H1 (cell line): Measurements from ENCODE around the gene SLC25A26. TPM values are rescaled to one million over a fixed set of nuclear protein-coding genes. Genes with fewer than 3 reads are reported as not detected.

Source experiments
- CTCF ChIA-PET: fragments of 300-600 bp; sonication (Branson Sonifier 250); formaldehyde crosslinking; loops from one replicate; lab custom pipeline; 2021; ENCODE audit not compliant: partially characterized antibody; lab: Charles Lee
- POLR2A ChIA-PET: fragments of 300-600 bp; sonication (Branson Sonifier 250); formaldehyde crosslinking; loops from one replicate; lab custom pipeline; 2021; ENCODE audit warnings: inconsistent platforms; ENCODE audit not compliant: partially characterized antibody; lab: Charles Lee
- DNase-seq, 2 experiments: peaks; one replicate each; pipeline versions ENCODE4 v3.0.0 to v3.0.0-alpha.2; 2010 to 2022; ENCODE audit warnings: low spot score in 2 of 2, low read depth in 1 of 2, mixed read lengths in 1 of 2
- FAIRE-seq: peaks from 2 replicates; lab custom pipeline; 2011; peaks lifted over from hg19 to GRCh38; lab: Jason Lieb, UNC
- H2AFZ ChIP-seq: 2 replicates; pipeline ENCODE4 v1.8.1; 2012; ENCODE audit warnings: low read length, inconsistent platforms
- H2AK5ac ChIP-seq: 2 replicates; pipeline ENCODE4 v1.6.1; 2013; ENCODE audit warnings: low read depth, low read length
- H2BK120ac ChIP-seq: replicated peaks from 2 replicates; pipeline ENCODE3; 2013; ENCODE audit warnings: low read depth, low read length, inconsistent platforms
- H2BK12ac ChIP-seq: 2 replicates; pipeline ENCODE4 v1.6.1; 2013; ENCODE audit warnings: low read depth, low read length
- H2BK15ac ChIP-seq: 2 replicates; pipeline ENCODE4 v1.6.1; 2013; ENCODE audit warnings: low read length
- H2BK20ac ChIP-seq: 2 replicates; pipeline ENCODE4 v1.6.1; 2013; ENCODE audit warnings: low read length
- H2BK5ac ChIP-seq: 2 replicates; pipeline ENCODE4 v1.6.1; 2013; ENCODE audit warnings: low read depth, low read length
- H3K14ac ChIP-seq: 2 replicates; pipeline ENCODE4 v1.6.1; 2013; ENCODE audit warnings: inconsistent platforms; ENCODE audit not compliant: insufficient read length
- H3K18ac ChIP-seq: 2 replicates; pipeline ENCODE4 v1.6.1; 2013; ENCODE audit warnings: low read length; ENCODE audit errors: extremely low read depth
- H3K23ac ChIP-seq: 2 replicates; pipeline ENCODE4 v1.6.1; 2013; ENCODE audit warnings: inconsistent platforms; ENCODE audit not compliant: insufficient read length
- H3K23me2 ChIP-seq: 2 replicates; pipeline ENCODE4 v1.6.1; 2013; ENCODE audit warnings: low read depth, low read length
- H3K27ac ChIP-seq: 2 replicates; pipeline ENCODE4 v1.6.1; 2011; ENCODE audit warnings: low read depth, low read length, inconsistent platforms
- H3K27me3 ChIP-seq, 4 experiments: replicated peaks in 1 of 4; 1 replicate in 1 of 4; 2 replicates in 3 of 4; pipeline versions ENCODE4 v1.6.1 to v1.8.1; 2011 to 2013; ENCODE audit warnings: low read length in 3 of 4, mild to moderate bottlenecking in 3 of 4, inconsistent platforms in 2 of 4, mixed read lengths in 2 of 4, moderate library complexity in 1 of 4; ENCODE audit not compliant: control insufficient read depth in 3 of 4, insufficient read depth in 3 of 4; ENCODE audit errors: extremely low read depth in 1 of 4
- H3K36me3 ChIP-seq, 4 experiments: 2 replicates each; pipeline versions ENCODE4 v1.6.1 to v1.8.1; 2011 to 2013; ENCODE audit warnings: mild to moderate bottlenecking in 4 of 4, low read length in 3 of 4, moderate library complexity in 2 of 4, control low read depth in 1 of 4, inconsistent platforms in 1 of 4; ENCODE audit not compliant: insufficient read depth in 4 of 4, control insufficient read depth in 2 of 4
- H3K4ac ChIP-seq: replicated peaks from 2 replicates; pipeline ENCODE3; 2013; ENCODE audit warnings: low read length, low read depth, mixed read lengths, inconsistent platforms; ENCODE audit not compliant: insufficient read length
- H3K4me1 ChIP-seq, 4 experiments: replicated peaks in 1 of 4; 1 replicate in 1 of 4; 2 replicates in 3 of 4; pipeline versions ENCODE4 v1.6.1 to v1.8.1; 2011 to 2013; ENCODE audit warnings: low read length in 3 of 4, inconsistent platforms in 2 of 4, mixed read lengths in 1 of 4; ENCODE audit not compliant: insufficient read depth in 4 of 4, control insufficient read depth in 3 of 4
- H3K4me2 ChIP-seq, 2 experiments: 2 replicates each; pipeline versions ENCODE4 v1.6.1 to v1.8.1; 2011 to 2013; ENCODE audit warnings: low read depth in 2 of 2, low read length in 2 of 2, control low read depth in 1 of 2, inconsistent platforms in 1 of 2, mild to moderate bottlenecking in 1 of 2; ENCODE audit not compliant: insufficient read depth in 1 of 2
- H3K4me3 ChIP-seq, 4 experiments: fragments of 200-600, 300-600 bp in 1 of 4; sonication (generic), shearing (Covaris generic), sonication (Bioruptor Twin) in 1 of 4; 2 replicates each; pipeline versions ENCODE4 v1.5.1 to v1.8.1; 2011 to 2016; ENCODE audit warnings: low read length in 4 of 4, low read depth in 3 of 4, control low read depth in 2 of 4, inconsistent platforms in 2 of 4, mild to moderate bottlenecking in 2 of 4, mixed read lengths in 1 of 4, moderate library complexity in 1 of 4; ENCODE audit not compliant: insufficient read depth in 2 of 4; ENCODE audit errors: extremely low read depth in 1 of 4
- H3K56ac ChIP-seq: replicated peaks from 2 replicates; pipeline ENCODE3; 2013; ENCODE audit warnings: low read depth, mild to moderate bottlenecking, mixed read lengths, low read length, inconsistent platforms; ENCODE audit not compliant: insufficient read length
- H3K79me1 ChIP-seq: 2 replicates; pipeline ENCODE4 v1.6.1; 2013; ENCODE audit warnings: low read depth, low read length, control low read depth
- H3K79me2 ChIP-seq, 2 experiments: 2 replicates each; pipeline versions ENCODE4 v1.6.1 to v1.8.1; 2012 to 2013; ENCODE audit warnings: low read length in 2 of 2, mild to moderate bottlenecking in 2 of 2, inconsistent platforms in 1 of 2; ENCODE audit not compliant: insufficient read depth in 2 of 2, control insufficient read depth in 1 of 2
- H3K9ac ChIP-seq, 4 experiments: replicated peaks in 1 of 4; 1 replicate in 1 of 4; 2 replicates in 3 of 4; pipeline versions ENCODE4 v1.6.1 to v1.8.1; 2011 to 2013; ENCODE audit warnings: low read depth in 3 of 4, low read length in 3 of 4, control low read depth in 2 of 4, mild to moderate bottlenecking in 2 of 4, moderate library complexity in 2 of 4, inconsistent platforms in 1 of 4; ENCODE audit errors: extremely low read depth in 1 of 4
- H3K9me3 ChIP-seq, 2 experiments: 2 replicates each; pipeline versions ENCODE4 v1.6.1 to v1.8.1; 2012 to 2013; ENCODE audit warnings: mild to moderate bottlenecking in 2 of 2, moderate library complexity in 2 of 2, control low read depth in 1 of 2, inconsistent platforms in 1 of 2, low read depth in 1 of 2, low read length in 1 of 2, mixed read lengths in 1 of 2; ENCODE audit not compliant: insufficient read depth in 2 of 2
- H4K20me1 ChIP-seq, 2 experiments: replicated peaks in 1 of 2; 2 replicates each; pipeline versions ENCODE3 to v1.8.1; 2011 to 2013; ENCODE audit warnings: inconsistent platforms in 2 of 2, low read length in 2 of 2, mild to moderate bottlenecking in 1 of 2; ENCODE audit not compliant: insufficient read depth in 2 of 2, control insufficient read depth in 1 of 2
- H4K5ac ChIP-seq: 2 replicates; pipeline ENCODE4 v1.6.1; 2013; ENCODE audit warnings: low read length, low read depth, mixed read lengths, inconsistent platforms; ENCODE audit not compliant: insufficient read length
- H4K8ac ChIP-seq: 2 replicates; pipeline ENCODE4 v1.8.0; 2013; ENCODE audit warnings: mild to moderate bottlenecking, moderate library complexity, low read length, inconsistent platforms; ENCODE audit not compliant: insufficient read depth; ENCODE audit errors: extremely low read depth
- H4K91ac ChIP-seq: replicated peaks from 2 replicates; pipeline ENCODE3; 2013; ENCODE audit warnings: low read length, mixed read lengths, inconsistent platforms; ENCODE audit not compliant: insufficient read length
- ATF2 ChIP-seq: IDR thresholded peaks from 2 replicates; pipeline ENCODE4 v1.6.1; 2012; ENCODE audit warnings: low read length, inconsistent platforms
- CBX5 ChIP-seq: fragments of 300-800, 300-1000 bp; sonication (generic); IDR thresholded peaks from 2 replicates; pipeline ENCODE4 v1.7.1; 2016; ENCODE audit warnings: antibody characterized with exemption, low read length, low read depth
- EP300 ChIP-seq, 2 experiments: IDR thresholded peaks; 1 replicate in 1 of 2; 2 replicates in 1 of 2; pipeline ENCODE4 v1.6.1; 2011 to 2012; ENCODE audit warnings: low read depth in 2 of 2, low read length in 2 of 2, mild to moderate bottlenecking in 2 of 2, borderline replicate concordance in 1 of 2, inconsistent platforms in 1 of 2, moderate library complexity in 1 of 2
- FOSL1 ChIP-seq: IDR thresholded peaks from 2 replicates; pipeline ENCODE4 v1.6.1; 2011; ENCODE audit warnings: mild to moderate bottlenecking, low read depth, low read length, moderate library complexity; ENCODE audit not compliant: insufficient read depth
- GABPA ChIP-seq: IDR thresholded peaks from 2 replicates; pipeline ENCODE4 v1.6.1; 2011; ENCODE audit warnings: mild to moderate bottlenecking, low read length, moderate library complexity, borderline replicate concordance; ENCODE audit not compliant: insufficient read depth
- JUND ChIP-seq: IDR thresholded peaks from 2 replicates; pipeline ENCODE4 v1.6.1; 2011; ENCODE audit warnings: mild to moderate bottlenecking, improper control_type of control experiment, low read length
- SIRT6 ChIP-seq: IDR thresholded peaks from one replicate; pipeline ENCODE4 v1.7.1; 2012; ENCODE audit warnings: low read length, inconsistent platforms
- SIX5 ChIP-seq: IDR thresholded peaks from 2 replicates; pipeline ENCODE4 v1.6.1; 2011; ENCODE audit warnings: mild to moderate bottlenecking, low read depth, low read length
- SP2 ChIP-seq: IDR thresholded peaks from 2 replicates; pipeline ENCODE4 v1.6.1; 2012; ENCODE audit warnings: mild to moderate bottlenecking, low read length, inconsistent platforms
- TBP ChIP-seq: IDR thresholded peaks from 2 replicates; pipeline ENCODE4 v1.6.1; 2011; ENCODE audit warnings: low read depth, low read length, improper control_type of control experiment
- WGBS, 2 experiments: shearing (Covaris generic) in 1 of 2; methylation state at CpG; one replicate each; pipeline versions ENCODE4 v1.1.6 to v1.1.7; 2013 to 2015; ENCODE audit warnings: low lambda C conversion rate in 2 of 2, mixed read lengths in 2 of 2, inconsistent platforms in 1 of 2, low coverage in 1 of 2, missing lambda C conversion rate in 1 of 2; ENCODE audit not compliant: insufficient replicate concordance in 2 of 2, insufficient coverage in 1 of 2, insufficient read length in 1 of 2; ENCODE audit errors: extremely low coverage in 1 of 2, missing lambda C conversion rate in 1 of 2; 5-methylcytosine and 5-hydroxymethylcytosine counted together
- polyA plus RNA-seq, 7 experiments: library from polyadenylated mRNA; depleted of rRNA in 3 of 7; stranded (reverse) in 5 of 7; unstranded in 2 of 7; fragments of >200 nt in 5 of 7; fragments of 200-250 nt in 2 of 7; gene quantifications; 1 replicate in 5 of 7; 2 replicates in 1 of 7; 4 replicates in 1 of 7; pipeline versions ENCODE4 v1.2.1 to v1.2.3, GENCODE V29; 2011 to 2013; ENCODE audit warnings: missing spikeins in 2 of 7, mixed read lengths in 2 of 7
- total RNA-seq: library from RNA; stranded (reverse); fragmentation: NEBNext Ultra II Directional; extraction: Animal tissue kit (Norgen Biotek cat#: 25700); gene quantifications from 2 replicates; pipeline ENCODE4 v1.2.1, GENCODE V29; 2021

The SLC25A26 gene
- total and polyA plus RNA-seq, 2 of the 8 experiments (the other 6 are each of a cell fraction or from before 2014, with no cell fraction given): 30.0 to 37.0 TPM

GRCh38 chr3:66386925-66387650, 166.3 kb downstream of the SLC25A26 start:
- Histone ChIP-seq H2AFZ (no peak overlapping the region), H3K27ac (no peak overlapping the region), H2BK5ac (no peak overlapping the region), H3K36me3 (peaks cover 46 to 88% (median 58%) of the 10 kb centered on the region in 4 experiments), H2AK5ac (no peak overlapping the region), H2BK12ac (no peak overlapping the region), H3K79me2 (peaks cover 0 to 26% of the 10 kb centered on the region in 2 experiments; a peak in 2 of 4 replicates), H3K4me1 (no peaks in the 10 kb centered on the region), H3K23ac (no peak overlapping the region), H2BK15ac (no peak overlapping the region), H3K23me2 (no peaks in the 10 kb centered on the region), H3K18ac (no peak overlapping the region), H3K9ac (no peak overlapping the region), H3K4me3 (no peak overlapping the region), H3K56ac (no peak overlapping the region), H4K20me1 (peaks cover 5 to 16% of the 10 kb centered on the region in 2 experiments), H3K4me2 (no peak overlapping the region), H2BK120ac (no peak overlapping the region), H3K14ac (no peak overlapping the region), H4K8ac (no peak overlapping the region), H3K9me3 (no peaks in the 10 kb centered on the region; a peak in 1 of 4 replicates), H3K27me3 (no peaks in the 10 kb centered on the region), H4K91ac (no peak overlapping the region), H2BK20ac (no peak overlapping the region), H3K4ac (no peak overlapping the region), H3K79me1 (no peaks in the 10 kb centered on the region; the same call in 1 of the 2 replicates), H4K5ac (no peak overlapping the region)
- WGBS, 2 experiments: 90% methylated on average over 7 of the region's 7 CpGs; no CpG with 5 or more reads in 1 of the 2 experiments
- POLR2A ChIA-PET: interaction anchor here (0.8 kb wide), 1 partner anchor 9 kb away, joined by 3 read pairs; no protein-coding TSS in a partner anchor
- CTCF ChIA-PET: interaction anchor here (0.6 to 1.7 kb wide), 4 partner anchors 9 to 189 kb away, joined by 3 to 9 read pairs (median 7); no protein-coding TSS in a partner anchor
- FAIRE-seq: no peak
- DNase-seq: no peak
- TF ChIP-seq TBP (no peak), SIRT6 (no peak), EP300 (IDR thresholded peaks at IDR 0.05; ENCODE audit: borderline replicate concordance in 1 of 2, low read depth in 2 of 2, low read length in 2 of 2) (no peak), FOSL1 (no peak), CBX5 (no peak), SP2 (no peak), GABPA (no peak), JUND (no peak), ATF2 (no peak), SIX5 (no peak)
